NCI-H748 (cell line): Measurements from ENCODE around the gene DBN1.

Experiments used
- DNase-seq: peaks from one replicate; lab custom pipeline; 2025; ENCODE audit not compliant: unreplicated experiment; lab: John Stamatoyannopoulos, UW

Gene DBN1

GRCh38 chr5:177445052-177445916 lies 28.1 kb downstream of the DBN1 start:
- DNase-seq: no peak

- DNase-seq: no peak
These were observed 29.1 kb downstream of the DBN1 start for GRCh38 chr5:177444106-177445051.

- no peak for DNase-seq
These were observed 30.1 kb downstream of the DBN1 start for GRCh38 chr5:177443144-177443983.

DNA sequence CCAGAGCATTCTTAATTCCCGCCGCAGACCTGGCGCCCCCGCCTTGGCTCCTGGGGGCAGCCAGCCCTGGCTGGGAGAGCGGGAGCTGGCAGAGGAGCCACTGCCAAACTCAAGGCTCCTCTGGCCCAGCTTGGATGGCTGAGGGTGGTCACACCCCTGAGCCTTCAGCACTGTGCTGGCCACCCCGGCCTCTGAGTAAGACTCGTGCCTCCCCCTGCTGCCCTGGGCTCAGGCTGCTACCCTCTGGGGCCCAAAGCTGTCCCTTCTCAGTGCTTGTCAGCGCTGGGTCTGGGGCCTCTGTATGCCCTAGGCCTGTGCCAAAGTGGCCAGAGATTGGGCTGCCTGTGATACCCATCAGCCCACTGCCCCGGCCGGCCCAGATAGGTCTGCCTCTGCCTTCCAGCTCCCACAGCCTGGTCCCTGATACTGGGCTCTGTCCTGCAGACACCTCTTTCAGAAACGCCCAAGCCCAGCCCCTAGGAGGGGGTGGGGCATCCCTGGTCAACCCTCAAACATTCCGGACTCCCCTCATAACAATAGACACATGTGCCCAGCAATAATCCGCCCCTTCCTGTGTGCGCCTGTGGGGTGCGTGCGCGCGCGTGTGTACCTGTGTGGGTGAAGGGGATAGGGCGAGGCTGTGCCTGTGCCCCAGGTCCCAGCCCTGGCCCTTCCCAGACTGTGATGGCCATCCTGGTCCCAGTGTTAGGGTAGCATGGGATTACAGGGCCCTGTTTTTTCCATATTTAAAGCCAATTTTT lies 31.2 kb downstream of the DBN1 start:
- DNase-seq: no peak

DNA sequence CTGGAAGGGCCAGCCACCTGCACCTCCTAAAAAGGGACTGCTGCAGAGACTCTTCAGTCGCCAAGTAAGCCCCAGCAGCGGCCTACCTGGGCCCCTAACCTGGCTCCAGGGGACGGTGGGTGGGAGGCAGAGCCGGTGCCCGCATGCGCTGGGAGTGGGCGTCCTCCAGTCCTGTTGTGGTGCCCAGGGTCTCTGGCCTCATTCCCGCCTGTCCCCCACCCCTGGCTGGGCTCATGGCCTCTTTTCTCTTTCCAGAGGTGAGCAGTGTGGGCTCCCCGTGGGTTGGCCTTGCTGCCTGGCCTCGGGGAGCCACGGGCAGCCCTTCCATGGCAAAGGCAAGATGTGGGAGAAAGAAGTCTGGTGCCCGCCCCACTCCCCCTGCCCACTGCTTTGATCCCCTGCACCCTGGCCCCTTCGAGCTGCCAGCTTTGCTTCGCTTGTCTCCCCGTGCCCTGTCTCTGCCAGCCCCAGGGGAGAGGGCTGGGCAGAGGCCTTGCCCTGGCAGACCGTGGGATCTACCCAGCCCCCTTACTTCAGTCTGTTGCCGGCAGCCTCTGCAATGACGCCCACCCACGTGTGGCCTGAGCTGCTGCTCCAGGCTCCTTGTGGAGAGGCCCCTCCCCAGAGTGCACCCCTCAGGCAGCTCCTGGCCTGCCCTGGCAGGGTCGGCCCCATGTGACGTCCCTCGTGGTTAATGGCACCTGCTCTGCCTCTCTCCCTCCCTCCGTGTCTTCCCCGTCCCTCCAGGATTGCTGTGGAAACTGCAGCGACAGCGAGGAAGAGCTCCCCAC lies 32.2 kb downstream of the DBN1 start:
- no peak for DNase-seq

GRCh38 chr5:177440211-177440989 lies 33.0 kb downstream of the DBN1 start:
- no peak for DNase-seq

DNA sequence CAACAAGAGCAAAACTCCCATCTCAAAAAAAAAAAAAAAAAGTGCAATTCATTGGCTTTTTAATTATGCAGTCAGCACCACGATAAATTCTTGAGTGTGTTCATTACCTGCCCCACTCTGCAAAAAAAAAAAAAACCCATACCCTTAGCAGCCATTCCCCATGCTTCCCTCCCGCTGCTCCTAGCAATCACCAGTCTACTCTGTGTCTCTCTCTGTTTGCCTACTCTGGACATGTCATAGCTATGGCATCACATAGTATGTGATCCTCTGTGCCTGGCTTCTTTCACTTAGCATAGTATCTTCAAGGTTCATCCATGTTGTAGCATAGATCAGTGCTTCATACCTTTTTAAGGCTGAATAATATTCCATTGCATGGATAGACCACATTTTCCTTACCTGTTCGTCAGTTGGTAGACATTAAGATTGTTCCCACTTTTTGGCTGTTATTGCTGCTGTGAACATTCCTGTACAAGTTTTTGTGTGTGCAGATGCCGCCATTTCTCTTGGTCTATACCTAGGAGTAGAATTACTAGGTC lies 33.8 kb downstream of the DBN1 start:
- DNase-seq: no peak

- DNase-seq: no peak
These were observed 35.0 kb downstream of the DBN1 start for GRCh38 chr5:177438468-177438867.

DNA sequence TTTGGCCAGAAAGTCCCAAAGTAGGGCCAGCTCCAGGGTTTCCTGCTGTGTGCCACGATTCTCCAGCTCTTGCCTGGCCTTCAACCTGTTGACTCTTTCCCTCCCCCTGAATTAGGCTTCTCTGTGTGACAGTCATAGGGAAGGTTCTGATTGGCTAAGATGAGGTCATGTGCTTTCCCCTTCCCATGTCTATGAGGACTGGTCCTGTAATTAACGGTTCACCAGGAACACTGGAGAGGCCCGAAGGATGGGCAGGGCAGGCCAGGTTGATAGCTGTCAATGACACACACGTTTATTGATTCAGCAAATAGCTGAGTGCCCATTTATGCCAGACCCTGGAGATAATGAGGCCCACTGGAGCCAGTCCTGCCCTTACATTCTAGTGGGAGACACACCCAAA lies 35.8 kb downstream of the DBN1 start:
- DNase-seq: peak; percentile 52

DNA sequence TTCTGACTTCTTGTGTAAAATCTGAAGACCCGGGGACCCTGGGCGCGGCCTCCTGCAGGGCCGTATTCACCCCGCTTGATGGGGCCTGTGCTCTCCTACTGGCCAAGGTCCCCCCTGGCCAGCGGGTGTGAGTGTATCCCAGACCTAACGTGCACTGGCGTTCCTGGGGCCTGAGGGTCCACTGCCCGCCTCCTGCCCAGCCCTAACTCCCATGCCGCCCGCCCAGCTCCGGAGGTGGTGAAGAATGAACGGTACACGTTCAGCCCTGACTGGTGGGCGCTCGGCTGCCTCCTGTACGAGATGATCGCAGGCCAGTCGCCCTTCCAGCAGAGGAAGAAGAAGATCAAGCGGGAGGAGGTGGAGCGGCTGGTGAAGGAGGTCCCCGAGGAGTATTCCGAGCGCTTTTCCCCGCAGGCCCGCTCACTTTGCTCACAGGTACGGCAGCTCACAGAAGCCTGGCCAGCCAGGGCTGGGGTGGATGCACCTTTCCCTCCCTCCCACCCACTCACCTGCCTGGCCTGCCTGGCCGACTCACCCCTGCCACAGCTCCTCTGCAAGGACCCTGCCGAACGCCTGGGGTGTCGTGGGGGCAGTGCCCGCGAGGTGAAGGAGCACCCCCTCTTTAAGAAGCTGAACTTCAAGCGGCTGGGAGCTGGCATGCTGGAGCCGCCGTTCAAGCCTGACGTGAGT lies 37.4 kb downstream of the DBN1 start:
- DNase-seq: no peak

GRCh38 chr5:177434942-177435738 lies 38.3 kb downstream of the DBN1 start:
- DNase-seq: no peak

DNA sequence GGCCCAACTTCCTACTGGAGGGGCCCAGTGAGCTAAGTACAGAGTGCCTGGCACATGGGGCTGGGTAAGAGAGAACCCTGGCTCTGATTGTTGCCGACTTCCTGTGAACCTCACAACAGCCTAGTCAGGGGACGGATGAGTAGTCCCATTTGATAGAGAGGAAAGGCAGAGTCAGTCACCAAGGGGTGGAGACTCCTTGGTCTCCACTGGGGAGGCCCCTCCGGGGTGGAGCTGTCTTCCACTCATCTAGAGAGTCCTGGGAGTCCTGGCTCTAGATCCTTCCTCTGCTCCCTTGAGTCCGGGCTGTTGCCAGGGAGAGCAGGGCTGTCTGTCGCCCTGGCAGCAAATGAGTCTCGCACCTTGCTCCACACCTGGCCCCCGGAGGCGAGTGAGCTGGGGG lies 39.0 kb downstream of the DBN1 start:
- no peak for DNase-seq

DNA sequence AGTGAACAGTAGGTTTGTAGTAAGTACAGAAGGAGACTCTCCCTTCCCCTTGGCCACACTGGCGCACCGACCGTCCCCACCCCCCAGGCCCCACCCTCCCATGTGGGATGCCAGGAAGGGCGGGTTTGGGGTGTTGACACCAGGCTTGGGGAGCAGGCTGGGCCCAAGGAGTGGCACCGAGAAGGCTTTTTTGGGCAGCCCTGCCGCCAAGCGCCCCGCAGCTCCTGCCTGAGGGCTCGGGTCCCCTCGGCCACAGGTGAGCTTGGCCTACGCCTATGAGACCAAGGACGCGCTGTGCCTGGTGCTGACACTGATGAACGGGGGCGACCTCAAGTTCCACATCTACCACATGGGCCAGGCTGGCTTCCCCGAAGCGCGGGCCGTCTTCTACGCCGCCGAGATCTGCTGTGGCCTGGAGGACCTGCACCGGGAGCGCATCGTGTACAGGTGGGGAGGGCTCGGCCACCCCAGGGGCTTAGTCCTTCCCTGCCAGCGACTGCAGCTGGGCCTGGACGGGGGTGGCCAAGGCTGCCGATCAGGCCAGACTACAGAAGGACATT lies 39.7 kb downstream of the DBN1 start:
- no peak for DNase-seq

DNA sequence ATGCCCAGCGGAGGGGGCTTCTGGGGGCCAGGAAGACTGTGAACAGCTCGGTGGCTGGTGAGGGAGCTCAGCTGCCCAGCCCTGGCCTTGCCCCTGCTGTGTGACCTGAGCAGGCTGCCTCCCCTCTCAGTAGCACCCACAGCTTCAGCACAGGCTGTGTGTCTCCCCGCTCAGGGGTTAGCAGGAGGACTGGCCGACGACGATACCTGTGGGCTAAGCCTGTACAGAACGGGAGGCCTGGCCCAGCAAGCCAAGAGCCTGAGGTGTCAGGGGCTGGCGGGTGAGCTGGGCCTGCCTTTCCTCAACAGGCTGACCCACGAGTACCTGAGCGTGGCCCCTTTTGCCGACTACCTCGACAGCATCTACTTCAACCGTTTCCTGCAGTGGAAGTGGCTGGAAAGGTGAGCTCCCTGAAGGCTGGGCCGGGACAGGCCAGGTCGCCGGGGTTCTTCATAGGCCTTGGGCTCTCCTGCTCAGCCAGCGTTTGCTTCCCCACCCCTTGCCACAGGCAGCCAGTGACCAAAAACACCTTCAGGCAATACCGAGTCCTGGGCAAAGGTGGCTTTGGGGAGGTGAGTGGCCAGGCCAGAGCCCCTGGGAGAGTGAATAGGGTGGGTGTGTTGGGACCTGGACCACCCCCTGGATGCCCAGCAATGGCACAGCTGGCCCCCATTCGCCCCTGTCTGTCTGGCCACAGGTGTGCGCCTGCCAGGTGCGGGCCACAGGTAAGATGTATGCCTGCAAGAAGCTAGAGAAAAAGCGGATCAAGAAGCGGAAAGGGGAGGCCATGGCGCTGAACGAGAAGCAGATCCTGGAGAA lies 40.4 kb downstream of the DBN1 start:
- DNase-seq: no peak

DNA sequence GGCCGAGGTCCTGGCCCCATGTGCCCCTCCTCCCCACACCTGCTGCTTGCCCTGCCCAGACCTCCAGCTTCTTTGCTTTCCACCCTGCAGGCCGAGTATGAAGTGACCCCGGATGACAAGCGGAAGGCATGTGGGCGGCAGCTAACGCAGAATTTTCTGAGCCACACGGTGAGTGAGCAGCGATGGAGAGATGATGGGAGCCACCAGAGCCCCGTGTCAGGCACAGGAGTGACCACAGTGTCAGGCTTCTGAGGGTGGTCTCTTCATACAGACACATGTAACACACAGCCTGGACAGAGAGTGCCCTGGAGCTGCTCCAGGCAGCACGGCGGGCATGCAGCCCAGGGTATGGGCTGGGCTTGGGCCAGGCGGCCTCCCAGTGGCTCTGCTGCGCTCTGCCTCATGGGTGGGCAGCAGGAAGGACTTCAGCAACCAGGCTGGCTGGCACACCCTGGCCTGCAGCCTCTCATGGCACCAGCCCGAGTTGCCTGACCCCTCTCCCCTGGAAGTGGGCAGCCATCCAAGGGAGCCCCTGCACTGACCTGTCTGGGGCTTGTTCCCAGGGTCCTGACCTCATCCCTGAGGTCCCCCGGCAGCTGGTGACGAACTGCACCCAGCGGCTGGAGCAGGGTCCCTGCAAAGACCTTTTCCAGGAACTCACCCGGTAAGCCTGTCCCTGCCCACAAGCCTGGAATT lies 41.1 kb downstream of the DBN1 start:
- no peak for DNase-seq
